ENCODE data around the gene SPCS1. TPM values are rescaled to one million over a fixed set of nuclear protein-coding genes. Genes with fewer than 3 reads are reported as not detected.

SPCS1 gene
- total RNA-seq, 1 experiment from 2014 or later = 93.2 TPM

DNA sequence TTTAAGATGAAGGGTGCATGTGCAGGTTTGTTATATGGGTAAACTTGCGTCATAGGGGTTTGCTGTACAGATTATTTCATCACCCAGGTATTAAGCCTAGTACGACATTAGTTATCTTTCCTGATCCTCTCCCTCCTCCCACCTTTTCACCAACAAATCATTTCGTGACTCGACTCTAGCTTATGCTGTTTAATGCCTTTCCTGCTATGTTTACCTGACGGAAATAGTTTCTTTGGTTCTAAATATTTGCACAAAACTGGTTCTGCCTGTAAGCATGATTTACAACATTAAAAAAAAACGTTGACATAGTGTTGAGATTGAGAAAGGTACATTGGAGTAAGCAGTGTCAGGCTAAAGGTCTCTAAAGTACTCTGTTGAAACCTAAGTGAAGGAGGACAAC, 17.6 kb upstream of the SPCS1 start:
- H3K4me3 ChIP-seq (ENCODE audit: low read depth in 2 of 2, low read length in 2 of 2) = no peak overlapping the region
- no peaks in the 10 kb centered on the region for H3K9me3 ChIP-seq (ENCODE audit: control insufficient read depth, insufficient read depth, low read depth, low read length)
- intact Hi-C loops (cut with micrococcal nuclease; ENCODE audit: unreplicated experiment) (no loop called here), in situ Hi-C loops (cut with HindIII; ENCODE audit: low pct_unique_long_range_greater_than_20kb, low sequenced_read_pairs) (no loop called here)
- no TSS peak for BruUV-seq (replicated peaks)
- ATAC-seq (no peak), DNase-seq (ENCODE audit: low read depth, low spot score) (no peak)
- POLR2A ChIA-PET = no interaction called here
- H3K4me1 ChIP-seq (ENCODE audit: control insufficient read depth, insufficient read depth, low read length) = peaks cover 15% of the 10 kb centered on the region
- no peak for TF ChIP-seq POLR2AphosphoS5 (IDR thresholded peaks at IDR 0.05; ENCODE audit: low read depth, low read length)
- no peak for TF ChIP-seq CTCF (IDR thresholded peaks at IDR 0.05)
- TF ChIP-seq SIN3A (IDR thresholded peaks at IDR 0.05; ENCODE audit: borderline replicate concordance, insufficient read depth, low read depth, low read length) = no peak
- TF ChIP-seq TCF7L2 (IDR thresholded peaks at IDR 0.05; ENCODE audit: low read depth, low read length) = no peak
- TF ChIP-seq, protein P1, sequence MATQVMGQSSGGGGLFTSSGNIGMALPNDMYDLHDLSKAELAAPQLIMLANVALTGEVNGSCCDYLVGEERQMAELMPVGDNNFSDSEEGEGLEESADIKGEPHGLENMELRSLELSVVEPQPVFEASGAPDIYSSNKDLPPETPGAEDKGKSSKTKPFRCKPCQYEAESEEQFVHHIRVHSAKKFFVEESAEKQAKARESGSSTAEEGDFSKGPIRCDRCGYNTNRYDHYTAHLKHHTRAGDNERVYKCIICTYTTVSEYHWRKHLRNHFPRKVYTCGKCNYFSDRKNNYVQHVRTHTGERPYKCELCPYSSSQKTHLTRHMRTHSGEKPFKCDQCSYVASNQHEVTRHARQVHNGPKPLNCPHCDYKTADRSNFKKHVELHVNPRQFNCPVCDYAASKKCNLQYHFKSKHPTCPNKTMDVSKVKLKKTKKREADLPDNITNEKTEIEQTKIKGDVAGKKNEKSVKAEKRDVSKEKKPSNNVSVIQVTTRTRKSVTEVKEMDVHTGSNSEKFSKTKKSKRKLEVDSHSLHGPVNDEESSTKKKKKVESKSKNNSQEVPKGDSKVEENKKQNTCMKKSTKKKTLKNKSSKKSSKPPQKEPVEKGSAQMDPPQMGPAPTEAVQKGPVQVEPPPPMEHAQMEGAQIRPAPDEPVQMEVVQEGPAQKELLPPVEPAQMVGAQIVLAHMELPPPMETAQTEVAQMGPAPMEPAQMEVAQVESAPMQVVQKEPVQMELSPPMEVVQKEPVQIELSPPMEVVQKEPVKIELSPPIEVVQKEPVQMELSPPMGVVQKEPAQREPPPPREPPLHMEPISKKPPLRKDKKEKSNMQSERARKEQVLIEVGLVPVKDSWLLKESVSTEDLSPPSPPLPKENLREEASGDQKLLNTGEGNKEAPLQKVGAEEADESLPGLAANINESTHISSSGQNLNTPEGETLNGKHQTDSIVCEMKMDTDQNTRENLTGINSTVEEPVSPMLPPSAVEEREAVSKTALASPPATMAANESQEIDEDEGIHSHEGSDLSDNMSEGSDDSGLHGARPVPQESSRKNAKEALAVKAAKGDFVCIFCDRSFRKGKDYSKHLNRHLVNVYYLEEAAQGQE (IDR thresholded peaks at IDR 0.05; ENCODE audit: insufficient read depth in 1 of 2, low read depth in 2 of 2, low read length in 1 of 2) = no peak
- peak overlapping the region; percentile 97; the same call in 1 of the 2 replicates for H3K27ac ChIP-seq (ENCODE audit: low read length)
- no peaks in the 10 kb centered on the region for H3K27me3 ChIP-seq (ENCODE audit: control insufficient read depth, insufficient read depth, low read length)
- CTCF ChIA-PET = no interaction called here
- H3K36me3 ChIP-seq (ENCODE audit: control insufficient read depth, insufficient read depth, low read length) = peaks cover 52% of the 10 kb centered on the region

DNA sequence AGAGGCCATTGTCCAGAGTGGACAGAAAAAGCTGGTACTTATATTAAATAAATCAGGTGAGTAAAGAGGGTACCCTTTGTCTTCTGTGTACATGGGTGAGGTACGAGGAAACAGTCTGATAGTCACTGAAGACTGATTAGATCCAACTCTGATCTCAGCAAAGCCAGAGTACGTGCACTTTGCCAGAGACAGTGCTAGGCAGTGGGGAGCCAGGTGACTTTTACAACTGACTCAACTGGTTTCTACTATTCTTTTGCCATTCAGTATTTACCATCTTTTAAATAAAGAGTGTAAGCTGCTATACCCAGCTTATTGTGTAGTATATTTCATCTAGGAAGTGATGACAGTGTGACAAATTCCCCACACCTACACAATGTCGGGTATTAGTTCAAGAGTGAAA, 16.8 kb upstream of the SPCS1 start:
- CTCF ChIA-PET = no interaction called here

More for the DNA sequence above, 16.8 kb upstream of the SPCS1 start:
- no peak overlapping the region for H3K27ac ChIP-seq (ENCODE audit: low read length)
- no TSS peak for BruUV-seq (replicated peaks)
- no peak for ATAC-seq
- in situ Hi-C loops (cut with HindIII; ENCODE audit: low pct_unique_long_range_greater_than_20kb, low sequenced_read_pairs) (no loop called here), intact Hi-C loops (cut with micrococcal nuclease; ENCODE audit: unreplicated experiment) (no loop called here)
- H3K9me3 ChIP-seq (ENCODE audit: control insufficient read depth, insufficient read depth, low read depth, low read length) = no peaks in the 10 kb centered on the region
- DNase-seq (ENCODE audit: low read depth, low spot score) = no peak
- H3K27me3 ChIP-seq (ENCODE audit: control insufficient read depth, insufficient read depth, low read length) = no peaks in the 10 kb centered on the region
- POLR2A ChIA-PET = no interaction called here
- H3K36me3 ChIP-seq (ENCODE audit: control insufficient read depth, insufficient read depth, low read length) = peaks cover 55% of the 10 kb centered on the region
- no peak for TF ChIP-seq SIN3A (IDR thresholded peaks at IDR 0.05; ENCODE audit: borderline replicate concordance, insufficient read depth, low read depth, low read length)
- no peak for TF ChIP-seq CTCF (IDR thresholded peaks at IDR 0.05)
- H3K4me3 ChIP-seq (ENCODE audit: low read depth in 2 of 2, low read length in 2 of 2) = no peak overlapping the region
- H3K4me1 ChIP-seq (ENCODE audit: control insufficient read depth, insufficient read depth, low read length) = peaks cover 14% of the 10 kb centered on the region
